Measurements from ENCODE around the gene STUM.
A peak's percentile ranks its signal among the peaks of the same experiment; 100 is the strongest.

The STUM gene

GRCh38 chr1:226651041-226651731 lies 102.6 kb downstream of the STUM start:
- Histone ChIP-seq H2AK5ac (ENCODE audit: low read length) (no peak overlapping the region), H4K91ac (ENCODE audit: low read depth, low read length) (no peak overlapping the region), H2AFZ (ENCODE audit: insufficient read depth, low read length, poor library complexity) (no peak overlapping the region), H2BK120ac (ENCODE audit: insufficient read depth, low read length, poor library complexity) (no peak overlapping the region), H2BK5ac (ENCODE audit: low read depth, low read length, poor library complexity) (no peak overlapping the region), H3K9ac (ENCODE audit: low read length) (no peak overlapping the region), H3K27ac (ENCODE audit: low read depth, low read length) (no peak overlapping the region), H3K14ac (ENCODE audit: low read length) (no peak overlapping the region), H3K79me2 (ENCODE audit: control insufficient read depth, insufficient read depth, low read length, poor library complexity) (no peaks in the 10 kb centered on the region), H3K4me3 (ENCODE audit: low read depth, low read length) (no peak overlapping the region), H3K4me1 (ENCODE audit: control insufficient read depth in 1 of 2, insufficient read depth in 2 of 2, low read length in 2 of 2) (peaks cover 21 to 23% of the 10 kb centered on the region in 2 experiments), H3K18ac (ENCODE audit: low read length) (no peak overlapping the region), H3K23ac (ENCODE audit: low read length) (no peak overlapping the region), H3K4ac (ENCODE audit: low read depth, low read length) (no peak overlapping the region), H3K4me2 (ENCODE audit: low read length) (no peak overlapping the region), H2BK12ac (ENCODE audit: low read length) (no peak overlapping the region), H3K79me1 (ENCODE audit: low read length) (peaks cover 10% of the 10 kb centered on the region), H3K27me3 (ENCODE audit: insufficient read depth, low read length) (no peaks in the 10 kb centered on the region), H3K36me3 (ENCODE audit: control insufficient read depth in 1 of 2, insufficient read depth in 2 of 2, low read length in 2 of 2) (peaks cover 4 to 7% of the 10 kb centered on the region in 2 experiments), H3K9me3 (ENCODE audit: insufficient read depth, low read depth, low read length) (peaks cover 3% of the 10 kb centered on the region), H4K8ac (ENCODE audit: low read depth, low read length) (no peak overlapping the region), H4K12ac (ENCODE audit: low read depth, low read length) (no peak overlapping the region)
- no CpG with 5 or more reads among the region's 12 CpGs for WGBS (ENCODE audit: extremely low coverage, insufficient coverage, insufficient read length)
- DNase-seq, result no peak

DNA sequence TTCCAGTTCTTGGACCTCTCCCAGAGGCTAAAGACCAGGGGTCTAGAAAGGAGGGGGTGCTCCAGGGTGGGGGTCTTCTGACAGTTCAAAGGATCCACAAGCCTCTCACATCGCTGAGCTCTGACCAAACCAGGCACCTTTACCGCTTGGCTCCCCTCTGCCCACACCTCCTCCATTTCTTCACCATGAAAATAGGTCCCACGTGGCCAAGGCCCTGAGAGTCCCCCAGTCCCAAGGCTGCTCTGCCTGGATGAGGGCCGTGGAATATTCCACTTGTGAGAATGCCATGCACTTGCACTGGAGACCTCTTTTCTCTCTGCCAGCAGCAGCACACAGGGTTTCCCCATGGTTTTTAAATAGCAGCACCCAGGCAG lies 103.2 kb downstream of the STUM start:
- no peak overlapping the region for H3K9ac ChIP-seq (ENCODE audit: low read length)
- H2BK5ac ChIP-seq (ENCODE audit: low read depth, low read length, poor library complexity), result no peak overlapping the region
- H2AK5ac ChIP-seq (ENCODE audit: low read length), result no peak overlapping the region
- H3K4ac ChIP-seq (ENCODE audit: low read depth, low read length), result no peak overlapping the region
- no peak overlapping the region for H4K12ac ChIP-seq (ENCODE audit: low read depth, low read length)
- no peak overlapping the region for H4K8ac ChIP-seq (ENCODE audit: low read depth, low read length)
- H3K36me3 ChIP-seq (ENCODE audit: control insufficient read depth in 1 of 2, insufficient read depth in 2 of 2, low read length in 2 of 2), result peaks cover 3 to 7% of the 10 kb centered on the region in 2 experiments
- H3K4me3 ChIP-seq (ENCODE audit: low read depth, low read length), result no peak overlapping the region
- H3K79me2 ChIP-seq (ENCODE audit: control insufficient read depth, insufficient read depth, low read length, poor library complexity), result no peaks in the 10 kb centered on the region
- H3K23ac ChIP-seq (ENCODE audit: low read length), result no peak overlapping the region
- peaks cover 17 to 21% of the 10 kb centered on the region in 2 experiments for H3K4me1 ChIP-seq (ENCODE audit: control insufficient read depth in 1 of 2, insufficient read depth in 2 of 2, low read length in 2 of 2)
- no peak overlapping the region for H2AFZ ChIP-seq (ENCODE audit: insufficient read depth, low read length, poor library complexity)
- no peak overlapping the region for H2BK120ac ChIP-seq (ENCODE audit: insufficient read depth, low read length, poor library complexity)
- H2BK12ac ChIP-seq (ENCODE audit: low read length), result no peak overlapping the region
- H3K79me1 ChIP-seq (ENCODE audit: low read length), result peaks cover 10% of the 10 kb centered on the region
- DNase-seq, result no peak
- peaks cover 3% of the 10 kb centered on the region for H3K9me3 ChIP-seq (ENCODE audit: insufficient read depth, low read depth, low read length)
- no peak overlapping the region for H3K4me2 ChIP-seq (ENCODE audit: low read length)
- H3K14ac ChIP-seq (ENCODE audit: low read length), result no peak overlapping the region
- H3K18ac ChIP-seq (ENCODE audit: low read length), result no peak overlapping the region
- H4K91ac ChIP-seq (ENCODE audit: low read depth, low read length), result no peak overlapping the region
- no peaks in the 10 kb centered on the region for H3K27me3 ChIP-seq (ENCODE audit: insufficient read depth, low read length)
- H3K27ac ChIP-seq (ENCODE audit: low read depth, low read length), result no peak overlapping the region
- no CpG with 5 or more reads among the region's 4 CpGs for WGBS (ENCODE audit: extremely low coverage, insufficient coverage, insufficient read length)

DNA sequence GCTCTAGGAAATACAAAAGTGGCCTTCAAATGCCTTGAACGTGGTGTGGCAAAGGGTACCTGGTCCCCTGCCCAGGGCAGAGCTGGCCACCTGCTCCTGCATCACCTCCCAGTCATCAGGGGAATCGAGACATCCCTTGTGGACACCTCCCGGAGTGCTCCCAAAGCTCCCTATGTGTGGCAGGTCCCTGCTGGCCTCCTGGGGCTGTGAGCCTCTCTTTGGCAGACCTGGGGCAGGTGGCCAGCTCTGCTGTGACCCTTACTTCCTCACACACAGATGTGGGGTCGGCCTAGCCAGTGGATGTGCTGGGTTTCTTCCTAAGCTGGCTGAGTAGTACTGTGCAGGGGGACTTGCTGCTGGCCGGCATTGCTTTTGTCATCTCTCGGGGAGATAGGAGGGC lies 104.0 kb downstream of the STUM start:
- peaks cover 10% of the 10 kb centered on the region for H3K79me1 ChIP-seq (ENCODE audit: low read length)
- no peak overlapping the region for H2BK120ac ChIP-seq (ENCODE audit: insufficient read depth, low read length, poor library complexity)
- H3K79me2 ChIP-seq (ENCODE audit: control insufficient read depth, insufficient read depth, low read length, poor library complexity), result no peaks in the 10 kb centered on the region
- no peak overlapping the region for H3K23ac ChIP-seq (ENCODE audit: low read length)
- no peak overlapping the region for H2AK5ac ChIP-seq (ENCODE audit: low read length)
- peaks cover 17 to 21% of the 10 kb centered on the region in 2 experiments for H3K4me1 ChIP-seq (ENCODE audit: control insufficient read depth in 1 of 2, insufficient read depth in 2 of 2, low read length in 2 of 2)
- H4K12ac ChIP-seq (ENCODE audit: low read depth, low read length), result no peak overlapping the region
- DNase-seq, result no peak
- no peak overlapping the region for H3K18ac ChIP-seq (ENCODE audit: low read length)
- H3K4me2 ChIP-seq (ENCODE audit: low read length), result no peak overlapping the region
- H3K36me3 ChIP-seq (ENCODE audit: control insufficient read depth in 1 of 2, insufficient read depth in 2 of 2, low read length in 2 of 2), result peaks cover 0 to 2% of the 10 kb centered on the region in 2 experiments
- H4K8ac ChIP-seq (ENCODE audit: low read depth, low read length), result no peak overlapping the region
- no peaks in the 10 kb centered on the region for H3K27me3 ChIP-seq (ENCODE audit: insufficient read depth, low read length)
- H3K27ac ChIP-seq (ENCODE audit: low read depth, low read length), result no peak overlapping the region
- no peak overlapping the region for H3K4ac ChIP-seq (ENCODE audit: low read depth, low read length)
- H3K9me3 ChIP-seq (ENCODE audit: insufficient read depth, low read depth, low read length), result peaks cover 3% of the 10 kb centered on the region
- WGBS (ENCODE audit: extremely low coverage, insufficient coverage, insufficient read length), result no CpG with 5 or more reads among the region's 6 CpGs
- no peak overlapping the region for H3K14ac ChIP-seq (ENCODE audit: low read length)
- H2AFZ ChIP-seq (ENCODE audit: insufficient read depth, low read length, poor library complexity), result no peak overlapping the region
- no peak overlapping the region for H2BK5ac ChIP-seq (ENCODE audit: low read depth, low read length, poor library complexity)
- no peak overlapping the region for H3K4me3 ChIP-seq (ENCODE audit: low read depth, low read length)
- H4K91ac ChIP-seq (ENCODE audit: low read depth, low read length), result no peak overlapping the region
- H2BK12ac ChIP-seq (ENCODE audit: low read length), result no peak overlapping the region
- no peak overlapping the region for H3K9ac ChIP-seq (ENCODE audit: low read length)

DNA sequence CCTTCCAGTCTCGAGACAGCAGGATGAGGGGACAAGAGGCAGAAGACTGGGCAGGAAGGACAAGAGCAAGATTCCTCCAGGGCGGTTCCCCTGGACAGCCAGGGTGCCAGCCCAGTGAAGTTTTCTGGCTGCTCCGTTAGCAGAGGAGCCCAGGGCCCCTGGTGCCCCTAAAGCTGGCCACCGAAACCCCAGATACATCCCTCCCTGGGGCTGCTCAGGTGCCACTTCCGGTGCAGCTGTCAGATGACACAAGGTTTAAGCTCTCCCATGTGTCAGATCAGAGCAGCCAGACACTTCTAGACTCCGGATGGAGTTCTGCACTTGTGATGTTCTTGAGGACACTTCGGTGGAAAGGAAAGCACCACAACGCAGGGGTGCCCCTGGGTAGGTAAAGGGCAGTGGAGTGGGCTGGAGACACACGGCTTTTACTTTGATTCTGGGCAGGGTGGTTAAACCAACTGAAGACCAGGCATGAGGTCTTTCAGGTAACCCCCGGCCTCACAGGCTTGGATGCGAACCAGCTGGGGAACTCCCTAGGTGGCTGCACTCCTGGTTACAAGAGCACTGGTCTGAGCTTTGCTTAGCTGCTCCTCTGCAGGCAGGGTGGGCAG lies 104.9 kb downstream of the STUM start:
- Histone ChIP-seq H3K27ac (ENCODE audit: low read depth, low read length) (peak overlapping the region; percentile 30), H2AK5ac (ENCODE audit: low read length) (no peak overlapping the region), H3K4me2 (ENCODE audit: low read length) (peak overlapping the region; percentile 10), H3K14ac (ENCODE audit: low read length) (no peak overlapping the region), H3K79me2 (ENCODE audit: control insufficient read depth, insufficient read depth, low read length, poor library complexity) (no peaks in the 10 kb centered on the region), H3K18ac (ENCODE audit: low read length) (no peak overlapping the region), H3K79me1 (ENCODE audit: low read length) (peaks cover 10% of the 10 kb centered on the region), H3K4ac (ENCODE audit: low read depth, low read length) (no peak overlapping the region), H2BK120ac (ENCODE audit: insufficient read depth, low read length, poor library complexity) (peak overlapping the region; percentile 37), H3K36me3 (ENCODE audit: control insufficient read depth in 1 of 2, insufficient read depth in 2 of 2, low read length in 2 of 2) (peaks cover 0 to 2% of the 10 kb centered on the region in 2 experiments), H3K23ac (ENCODE audit: low read length) (no peak overlapping the region), H2AFZ (ENCODE audit: insufficient read depth, low read length, poor library complexity) (no peak overlapping the region), H3K27me3 (ENCODE audit: insufficient read depth, low read length) (no peaks in the 10 kb centered on the region), H4K91ac (ENCODE audit: low read depth, low read length) (peak overlapping the region; percentile 2), H3K9me3 (ENCODE audit: insufficient read depth, low read depth, low read length) (peaks cover 3% of the 10 kb centered on the region), H4K12ac (ENCODE audit: low read depth, low read length) (no peak overlapping the region), H3K4me1 (ENCODE audit: control insufficient read depth in 1 of 2, insufficient read depth in 2 of 2, low read length in 2 of 2) (peaks cover 17 to 21% of the 10 kb centered on the region in 2 experiments), H3K9ac (ENCODE audit: low read length) (no peak overlapping the region), H4K8ac (ENCODE audit: low read depth, low read length) (no peak overlapping the region), H2BK5ac (ENCODE audit: low read depth, low read length, poor library complexity) (peak overlapping the region; percentile 12), H2BK12ac (ENCODE audit: low read length) (peak overlapping the region; percentile 60), H3K4me3 (ENCODE audit: low read depth, low read length) (no peak overlapping the region)
- whole genome bisulfite sequencing (ENCODE audit: extremely low coverage, insufficient coverage, insufficient read length), result no CpG with 5 or more reads among the region's 11 CpGs
- DNase-seq, result no peak
